Caco-2 (cell line): ENCODE measurements around the gene ST3GAL3. TPM values are rescaled to one million over a fixed set of nuclear protein-coding genes. Genes with fewer than 3 reads are reported as not detected.

Source experiments
- BruUV-seq: library from RNA; stranded (reverse); fragments of 400-500 nt; replicated peaks from 2 replicates; lab custom pipeline; 2021; lab: Mats Ljungman, UMichigan
- CTCF ChIA-PET: fragments of 300-600 bp; sonication (Branson Sonifier 250); formaldehyde crosslinking; loops from one replicate; lab custom pipeline; 2022; ENCODE audit warnings: antibody characterized with exemption; lab: Charles Lee
- POLR2A ChIA-PET: fragments of 300-600 bp; sonication (Branson Sonifier 250); formaldehyde crosslinking; loops from one replicate; lab custom pipeline; 2022; ENCODE audit warnings: antibody characterized with exemption; lab: Charles Lee
- DNase-seq, 2 experiments: peaks; one replicate each; pipeline versions ENCODE4 v3.0.0 to v3.0.0-alpha.2; 2020 to 2022
- H3K27me3 ChIP-seq: replicated peaks from 2 replicates; pipeline ENCODE4 v1.6.0; 2011; ENCODE audit warnings: low read length; ENCODE audit not compliant: control insufficient read depth, insufficient read depth
- H3K36me3 ChIP-seq: 2 replicates; pipeline ENCODE4 v1.5.1; 2011; ENCODE audit warnings: low read length; ENCODE audit not compliant: control insufficient read depth, insufficient read depth
- H3K4me1 ChIP-seq: fragments of 250-450 bp; sonication (Bioruptor Pico); 2 replicates; pipeline ENCODE4 v1.5.1; 2020; ENCODE audit warnings: mild to moderate bottlenecking
- H3K4me3 ChIP-seq: 2 replicates; pipeline ENCODE4 v1.5.1; 2011; ENCODE audit warnings: low read depth, mild to moderate bottlenecking, control low read depth, low read length
- H3K9me3 ChIP-seq: fragments of 250-450 bp; sonication (Bioruptor Pico); 2 replicates; pipeline ENCODE4 v1.5.1; 2020; ENCODE audit warnings: mild to moderate bottlenecking, moderate library complexity
- H3K27ac Mint-ChIP-seq: one replicate; pipeline ENCODE4 v1.8.0; 2022; ENCODE audit warnings: mixed read lengths; ENCODE audit not compliant: unreplicated experiment
- H3K27me3 Mint-ChIP-seq: one replicate; pipeline ENCODE4 v1.8.0; 2022; ENCODE audit warnings: mixed read lengths; ENCODE audit not compliant: insufficient read depth, unreplicated experiment
- H3K36me3 Mint-ChIP-seq: one replicate; pipeline ENCODE4 v1.8.0; 2022; ENCODE audit warnings: mild to moderate bottlenecking, mixed read lengths; ENCODE audit not compliant: insufficient read depth, unreplicated experiment
- H3K4me1 Mint-ChIP-seq: one replicate; pipeline ENCODE4 v1.8.0; 2022; ENCODE audit warnings: low read depth, mixed read lengths; ENCODE audit not compliant: unreplicated experiment
- H3K4me3 Mint-ChIP-seq: one replicate; pipeline ENCODE4 v1.8.0; 2022; ENCODE audit warnings: mild to moderate bottlenecking, moderate library complexity, mixed read lengths; ENCODE audit not compliant: unreplicated experiment
- H3K9me3 Mint-ChIP-seq: one replicate; pipeline ENCODE4 v1.8.0; 2022; ENCODE audit warnings: mixed read lengths; ENCODE audit not compliant: unreplicated experiment
- CTCF ChIP-seq, 2 experiments: fragments of 200-600 bp in 1 of 2; IDR thresholded peaks; 1 replicate in 1 of 2; 2 replicates in 1 of 2; pipeline versions ENCODE4 v1.5.1 to v1.8.0; 2011 to 2022; ENCODE audit warnings: antibody characterized with exemption in 1 of 2, control low read depth in 1 of 2, inconsistent platforms in 1 of 2, low read depth in 1 of 2, low read length in 1 of 2, mild to moderate bottlenecking in 1 of 2, moderate library complexity in 1 of 2; ENCODE audit not compliant: insufficient read depth in 1 of 2, severe bottlenecking in 1 of 2, unreplicated experiment in 1 of 2
- intact Hi-C: fragments of 100-400 bp; cut with micrococcal nuclease; formaldehyde crosslinking; loops from one replicate; pipeline ENCODE4 v1.10.0; 2022; ENCODE audit not compliant: unreplicated experiment
- total RNA-seq: library from RNA; stranded (reverse); gene quantifications from 2 replicates; pipeline ENCODE4 v1.2.3, GENCODE V29; 2022

Gene ST3GAL3
- total RNA-seq, 1 experiment from 2014 or later: 5.6 TPM

- Mint-ChIP-seq H3K9me3 (no peaks in the 10 kb centered on the region), H3K4me1 (no peaks in the 10 kb centered on the region), H3K36me3 (peaks cover 75% of the 10 kb centered on the region), H3K27me3 (no peaks in the 10 kb centered on the region), H3K4me3 (no peak overlapping the region), H3K27ac (no peak overlapping the region)
- TF ChIP-seq CTCF (IDR thresholded peaks at IDR 0.05; ENCODE audit: insufficient read depth in 1 of 2, low read depth in 1 of 2, low read length in 1 of 2, severe bottlenecking in 1 of 2, unreplicated experiment in 1 of 2): no peak
- Histone ChIP-seq H3K4me3 (no peak overlapping the region), H3K4me1 (no peaks in the 10 kb centered on the region), H3K27me3 (no peaks in the 10 kb centered on the region), H3K9me3 (no peaks in the 10 kb centered on the region), H3K36me3 (peaks cover 6% of the 10 kb centered on the region)
- no peak for DNase-seq
- intact Hi-C loops: no loop called here
- BruUV-seq: no TSS peak
- POLR2A ChIA-PET: no interaction called here
- CTCF ChIA-PET: no interaction called here
Observed at GRCh38 chr1:43688109-43688387, 19.3 kb upstream of the ST3GAL3 start.

- H3K36me3 ChIP-seq: peaks cover 6% of the 10 kb centered on the region
- H3K4me1 ChIP-seq: no peaks in the 10 kb centered on the region
- H3K27me3 ChIP-seq: no peaks in the 10 kb centered on the region
- intact Hi-C loops: no loop called here
- ChIA-PET CTCF (interaction anchor here (0.5 kb wide), 1 partner anchor 394 kb away, joined by 5 read pairs; no protein-coding TSS in a partner anchor), POLR2A (no interaction called here)
- H3K36me3 Mint-ChIP-seq: peaks cover 73% of the 10 kb centered on the region
- no TSS peak for BruUV-seq
- no peaks in the 10 kb centered on the region for H3K9me3 ChIP-seq
- H3K9me3 Mint-ChIP-seq: no peaks in the 10 kb centered on the region
- no peaks in the 10 kb centered on the region for H3K4me1 Mint-ChIP-seq
- H3K4me3 Mint-ChIP-seq: no peak overlapping the region
- no peak for TF ChIP-seq CTCF (IDR thresholded peaks at IDR 0.05; ENCODE audit: insufficient read depth in 1 of 2, low read depth in 1 of 2, low read length in 1 of 2, severe bottlenecking in 1 of 2, unreplicated experiment in 1 of 2)
- no peak overlapping the region for H3K27ac Mint-ChIP-seq
- DNase-seq: no peak
- H3K4me3 ChIP-seq: no peak overlapping the region
- no peaks in the 10 kb centered on the region for H3K27me3 Mint-ChIP-seq
Observed at GRCh38 chr1:43688594-43689000, 18.7 kb upstream of the ST3GAL3 start.

- Histone ChIP-seq H3K36me3 (peaks cover 6% of the 10 kb centered on the region), H3K4me3 (no peak overlapping the region), H3K9me3 (no peaks in the 10 kb centered on the region), H3K27me3 (no peaks in the 10 kb centered on the region), H3K4me1 (no peaks in the 10 kb centered on the region)
- no peak for TF ChIP-seq CTCF (IDR thresholded peaks at IDR 0.05; ENCODE audit: insufficient read depth in 1 of 2, low read depth in 1 of 2, low read length in 1 of 2, severe bottlenecking in 1 of 2, unreplicated experiment in 1 of 2)
- POLR2A ChIA-PET: no interaction called here
- no peak overlapping the region for H3K4me3 Mint-ChIP-seq
- H3K9me3 Mint-ChIP-seq: no peaks in the 10 kb centered on the region
- H3K4me1 Mint-ChIP-seq: no peaks in the 10 kb centered on the region
- H3K27ac Mint-ChIP-seq: no peak overlapping the region
- DNase-seq: no peak
- peaks cover 66% of the 10 kb centered on the region for H3K36me3 Mint-ChIP-seq
- BruUV-seq: no TSS peak
- no peaks in the 10 kb centered on the region for H3K27me3 Mint-ChIP-seq
- intact Hi-C loops: no loop called here
- CTCF ChIA-PET: interaction anchor here (0.5 kb wide), 1 partner anchor 394 kb away, joined by 5 read pairs; no protein-coding TSS in a partner anchor
Observed at GRCh38 chr1:43689289-43689688, 18.0 kb upstream of the ST3GAL3 start.
